ENCODE measurements around the gene METRNL.

Gene METRNL

GRCh38 chr17:83091257-83092141 is 12.1 kb downstream of the METRNL start:
- no peak for DNase-seq (ENCODE audit: insufficient read length, low spot score)
- TF ChIP-seq CTCF (IDR thresholded peaks at IDR 0.05; ENCODE audit: insufficient read depth, missing control alignments), result no peak
- no peak for FAIRE-seq

GRCh38 chr17:83092186-83092585 is 12.8 kb downstream of the METRNL start:
- DNase-seq (ENCODE audit: insufficient read length, low spot score) (no peak), FAIRE-seq (no peak)
- no peak for TF ChIP-seq CTCF (IDR thresholded peaks at IDR 0.05; ENCODE audit: insufficient read depth, missing control alignments)

GRCh38 chr17:83092931-83093330 is 13.5 kb downstream of the METRNL start:
- TF ChIP-seq CTCF (IDR thresholded peaks at IDR 0.05; ENCODE audit: insufficient read depth, missing control alignments), result no peak
- FAIRE-seq, result no peak
- no peak for DNase-seq (ENCODE audit: insufficient read length, low spot score)

GRCh38 chr17:83093506-83093905 is 14.1 kb downstream of the METRNL start:
- TF ChIP-seq CTCF (IDR thresholded peaks at IDR 0.05; ENCODE audit: insufficient read depth, missing control alignments), result no peak
- DNase-seq (ENCODE audit: insufficient read length, low spot score) (no peak), FAIRE-seq (no peak)

GRCh38 chr17:83094291-83094690 is 14.9 kb downstream of the METRNL start:
- DNase-seq (ENCODE audit: insufficient read length, low spot score) (no peak), FAIRE-seq (no peak)
- no peak for TF ChIP-seq CTCF (IDR thresholded peaks at IDR 0.05; ENCODE audit: insufficient read depth, missing control alignments)

GRCh38 chr17:83095016-83095415 is 15.6 kb downstream of the METRNL start:
- FAIRE-seq (no peak), DNase-seq (ENCODE audit: insufficient read length, low spot score) (no peak)
- TF ChIP-seq CTCF (IDR thresholded peaks at IDR 0.05; ENCODE audit: insufficient read depth, missing control alignments), result no peak

Data from D721Med (cell line).